Measurements from ENCODE around the gene IBA57. TPM values are rescaled to one million over a fixed set of nuclear protein-coding genes. Genes with fewer than 3 reads are reported as not detected.
A peak's percentile ranks its signal among the peaks of the same experiment; 100 is the strongest.

The IBA57 gene
- polyA plus RNA-seq, 1 of the 3 experiments (the other 2 are of a cell fraction): 1.8 TPM

DNA sequence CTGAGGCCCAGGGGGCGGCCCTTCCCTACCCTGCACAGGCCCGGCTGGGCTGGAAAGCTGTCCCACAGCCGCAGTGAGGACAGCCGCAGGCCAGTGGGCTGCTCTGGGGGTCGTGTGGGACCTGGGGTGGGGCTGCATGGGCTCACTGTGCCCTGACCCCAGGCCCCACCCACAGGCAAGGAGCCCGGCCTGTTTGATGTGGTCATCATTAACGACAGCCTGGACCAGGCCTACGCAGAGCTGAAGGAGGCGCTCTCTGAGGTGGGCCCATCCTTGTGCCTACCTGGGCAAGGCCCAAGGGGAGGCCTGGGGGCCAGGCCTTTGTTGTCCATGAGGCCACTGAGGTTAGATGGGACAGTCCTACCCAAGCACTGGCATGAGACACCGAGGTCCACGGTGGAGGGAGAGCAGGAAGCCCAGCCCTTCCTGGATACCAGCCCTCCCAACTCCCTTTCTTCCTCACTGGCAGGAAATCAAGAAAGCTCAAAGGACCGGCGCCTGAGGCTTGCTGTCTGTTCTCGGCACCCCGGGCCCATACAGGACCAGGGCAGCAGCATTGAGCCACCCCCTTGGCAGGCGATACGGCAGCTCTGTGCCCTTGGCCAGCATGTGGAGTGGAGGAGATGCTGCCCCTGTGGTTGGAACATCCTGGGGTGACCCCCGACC is 17.3 kb upstream of the IBA57 start:
- Histone ChIP-seq H3F3A (replicated peaks; ENCODE audit: insufficient read depth) (no peaks in the 10 kb centered on the region), H3K4me1 (ENCODE audit: control insufficient read depth in 1 of 2, insufficient read depth in 2 of 2, low read depth in 1 of 2, low read length in 1 of 2) (peaks cover 1 to 12% of the 10 kb centered on the region in 2 experiments; a peak in 2 of 4 replicates), H4K20me1 (ENCODE audit: insufficient read depth) (peaks cover 43% of the 10 kb centered on the region), H3K9me3 (no peaks in the 10 kb centered on the region), H3K4me3 (ENCODE audit: low read depth in 2 of 2, low read length in 1 of 2) (no peak overlapping the region), H2AFZ (ENCODE audit: low read depth) (no peak overlapping the region), H3K27ac (ENCODE audit: low read depth in 2 of 2, low read length in 1 of 2) (no peak overlapping the region), H3K36me3 (replicated peaks in 1 of 2; ENCODE audit: control insufficient read depth in 1 of 2, insufficient read depth in 2 of 2, low read length in 1 of 2) (peaks cover 0 to 36% of the 10 kb centered on the region in 2 experiments), H3K9me2 (no peaks in the 10 kb centered on the region), H3K27me3 (ENCODE audit: insufficient read depth) (no peaks in the 10 kb centered on the region), H3K9ac (no peak overlapping the region), H3K79me2 (ENCODE audit: insufficient read depth) (peaks cover 37% of the 10 kb centered on the region), H3K4me2 (no peak overlapping the region)
- ChIA-PET POLR2A (no interaction called here), CTCF (interaction anchor here (1.2 kb wide), 1 partner anchor 17 kb away, joined by 3 read pairs; the partner anchor contains the start of gene IBA57)
- 83% methylated on average over 6 of the region's 18 CpGs for WGBS (ENCODE audit: low lambda C conversion rate)
- peak; percentile 19 for DNase-seq
- no peak for TF ChIP-seq TEAD4 (IDR thresholded peaks at IDR 0.05; ENCODE audit: borderline replicate concordance, insufficient read depth)
- TF ChIP-seq GATA2 (CRISPR knock-in tag; IDR thresholded peaks at IDR 0.05): no peak
- TF ChIP-seq FOXJ3 (CRISPR knock-in tag; IDR thresholded peaks at IDR 0.05): no peak
- TF ChIP-seq MXI1 (IDR thresholded peaks at IDR 0.05; ENCODE audit: low read depth, low read length): no peak
- TF ChIP-seq EZH2phosphoT487 (IDR thresholded peaks at IDR 0.05; ENCODE audit: borderline replicate concordance, low read depth): no peak
- TF ChIP-seq EP300 (IDR thresholded peaks at IDR 0.05; ENCODE audit: borderline replicate concordance in 1 of 2, low read depth in 1 of 2, low read length in 1 of 2): no peak
- no peak for TF ChIP-seq RXRA (IDR thresholded peaks at IDR 0.05; ENCODE audit: borderline replicate concordance, low read depth)
- TF ChIP-seq, protein P1, sequence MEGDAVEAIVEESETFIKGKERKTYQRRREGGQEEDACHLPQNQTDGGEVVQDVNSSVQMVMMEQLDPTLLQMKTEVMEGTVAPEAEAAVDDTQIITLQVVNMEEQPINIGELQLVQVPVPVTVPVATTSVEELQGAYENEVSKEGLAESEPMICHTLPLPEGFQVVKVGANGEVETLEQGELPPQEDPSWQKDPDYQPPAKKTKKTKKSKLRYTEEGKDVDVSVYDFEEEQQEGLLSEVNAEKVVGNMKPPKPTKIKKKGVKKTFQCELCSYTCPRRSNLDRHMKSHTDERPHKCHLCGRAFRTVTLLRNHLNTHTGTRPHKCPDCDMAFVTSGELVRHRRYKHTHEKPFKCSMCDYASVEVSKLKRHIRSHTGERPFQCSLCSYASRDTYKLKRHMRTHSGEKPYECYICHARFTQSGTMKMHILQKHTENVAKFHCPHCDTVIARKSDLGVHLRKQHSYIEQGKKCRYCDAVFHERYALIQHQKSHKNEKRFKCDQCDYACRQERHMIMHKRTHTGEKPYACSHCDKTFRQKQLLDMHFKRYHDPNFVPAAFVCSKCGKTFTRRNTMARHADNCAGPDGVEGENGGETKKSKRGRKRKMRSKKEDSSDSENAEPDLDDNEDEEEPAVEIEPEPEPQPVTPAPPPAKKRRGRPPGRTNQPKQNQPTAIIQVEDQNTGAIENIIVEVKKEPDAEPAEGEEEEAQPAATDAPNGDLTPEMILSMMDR (IDR thresholded peaks at IDR 0.05): no peak
- TF ChIP-seq MEF2A (IDR thresholded peaks at IDR 0.05; ENCODE audit: borderline replicate concordance, low read depth): no peak
- TF ChIP-seq POLR2AphosphoS5 (IDR thresholded peaks at IDR 0.05; ENCODE audit: low read depth, low read length): no peak

GRCh38 chr1:228148935-228149405 is 16.6 kb upstream of the IBA57 start:
- H3K9me2 ChIP-seq: no peaks in the 10 kb centered on the region
- H3K4me2 ChIP-seq: no peak overlapping the region
- no peak for DNase-seq
- H3K9me3 ChIP-seq: no peaks in the 10 kb centered on the region
- no peak overlapping the region for H3K4me3 ChIP-seq (ENCODE audit: low read depth in 2 of 2, low read length in 1 of 2)
- peaks cover 37% of the 10 kb centered on the region for H4K20me1 ChIP-seq (ENCODE audit: insufficient read depth)
- H3F3A ChIP-seq (replicated peaks; ENCODE audit: insufficient read depth): no peaks in the 10 kb centered on the region
- H3K36me3 ChIP-seq (replicated peaks in 1 of 2; ENCODE audit: control insufficient read depth in 1 of 2, insufficient read depth in 2 of 2, low read length in 1 of 2): peaks cover 0 to 36% of the 10 kb centered on the region in 2 experiments
- no peaks in the 10 kb centered on the region for H3K27me3 ChIP-seq (ENCODE audit: insufficient read depth)
- H3K4me1 ChIP-seq (ENCODE audit: control insufficient read depth in 1 of 2, insufficient read depth in 2 of 2, low read depth in 1 of 2, low read length in 1 of 2): peaks cover 0 to 12% of the 10 kb centered on the region in 2 experiments; a peak in 1 of 4 replicates
- no peak overlapping the region for H2AFZ ChIP-seq (ENCODE audit: low read depth)
- H3K27ac ChIP-seq (ENCODE audit: low read depth in 2 of 2, low read length in 1 of 2): no peak overlapping the region; a peak in 1 of 4 replicates
- WGBS (ENCODE audit: low lambda C conversion rate): 100% methylated on average over 3 of the region's 8 CpGs
- TF ChIP-seq TAF1 (IDR thresholded peaks at IDR 0.05; ENCODE audit: borderline replicate concordance, low read depth, low read length) (no peak), TCF12 (IDR thresholded peaks at IDR 0.05) (no peak), RCOR1 (IDR thresholded peaks at IDR 0.05; ENCODE audit: low read length) (no peak), MEF2A (IDR thresholded peaks at IDR 0.05; ENCODE audit: borderline replicate concordance, low read depth) (no peak)
- ChIA-PET POLR2A (interaction anchor here (1.0 kb wide), 1 partner anchor 16 kb away, joined by 4 read pairs; the partner anchor contains the start of gene IBA57), CTCF (interaction anchor here (1.2 kb wide), 1 partner anchor 16 kb away, joined by 3 read pairs; the partner anchor contains the start of gene IBA57)
- H3K9ac ChIP-seq: no peak overlapping the region
- peaks cover 31% of the 10 kb centered on the region for H3K79me2 ChIP-seq (ENCODE audit: insufficient read depth)
